Stimulated activated CD4-positive, alpha-beta T cell treated with anti-CD3 and anti-CD28 coated beads, Interleukin-12 subunit alpha, Interleukin-12 subunit beta, amount 100 ng/mL, for 24 hours (primary cell): ENCODE measurements around the gene ANKFY1.
"Not testable (repeated sequence)": the region's sequence is repeated elsewhere in the genome, so short reads cannot be mapped to it uniquely, and the experiment has no call there.

Source experiments
- DNase-seq, 2 experiments: peaks; one replicate each; pipeline ENCODE4 v3.0.0-alpha.2; 2020; ENCODE audit warnings: low read depth in 2 of 2

The ANKFY1 gene

GRCh38 chr17:4220655-4221054 lies 43.1 kb downstream of the ANKFY1 start:
- no peak for DNase-seq

GRCh38 chr17:4219241-4219640 lies 44.5 kb downstream of the ANKFY1 start:
- DNase-seq: no peak

DNA sequence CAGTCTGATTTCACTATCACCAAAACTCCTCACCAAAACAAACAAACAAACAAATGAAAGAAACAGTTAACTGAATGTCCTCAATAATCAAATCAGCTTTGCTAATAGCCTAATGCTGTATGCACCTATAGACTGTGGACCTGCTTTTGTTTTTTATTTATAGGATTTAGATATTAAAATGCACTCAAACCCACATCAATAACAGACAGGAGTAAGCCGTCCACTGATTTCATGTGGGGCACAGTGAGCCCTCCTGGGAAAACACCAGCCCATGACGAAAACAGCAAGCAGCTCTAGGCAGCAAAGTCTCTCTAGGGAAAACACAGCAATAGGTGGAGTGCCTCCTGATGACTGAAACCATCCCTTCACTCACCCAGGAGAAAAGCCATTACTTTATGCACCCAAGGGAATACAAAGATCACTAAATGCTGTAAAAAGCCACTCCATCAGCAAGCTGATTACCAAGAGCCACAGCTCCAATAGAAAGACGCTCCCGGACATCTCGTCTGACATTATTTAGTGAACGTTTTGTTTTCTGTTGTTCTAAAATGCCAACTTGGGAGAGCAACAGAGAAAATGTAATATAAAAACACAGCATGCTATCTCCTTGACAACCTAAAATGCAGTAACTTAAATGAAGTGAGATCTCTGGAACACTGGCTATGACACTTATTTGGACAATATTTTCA lies 47.8 kb downstream of the ANKFY1 start:
- DNase-seq: no peak

DNA sequence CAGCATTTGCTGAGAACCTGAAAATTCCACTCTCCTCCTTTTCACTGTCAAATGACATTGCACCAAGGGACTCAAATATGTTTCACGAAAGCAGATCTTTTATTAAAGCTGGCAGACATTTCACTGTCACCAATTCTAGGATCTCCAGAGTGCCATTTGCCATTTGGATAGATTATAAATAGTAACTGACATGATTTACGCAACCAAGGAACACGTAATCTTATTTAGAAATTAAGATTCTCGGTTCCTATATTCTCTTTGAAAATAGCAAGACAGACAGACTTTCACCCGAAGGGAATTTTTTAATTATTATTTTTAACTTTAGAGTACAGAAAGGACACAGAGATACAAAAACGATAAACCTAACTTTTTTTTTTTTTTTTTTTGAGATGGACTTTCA lies 49.6 kb downstream of the ANKFY1 start:
- DNase-seq: no peak

DNA sequence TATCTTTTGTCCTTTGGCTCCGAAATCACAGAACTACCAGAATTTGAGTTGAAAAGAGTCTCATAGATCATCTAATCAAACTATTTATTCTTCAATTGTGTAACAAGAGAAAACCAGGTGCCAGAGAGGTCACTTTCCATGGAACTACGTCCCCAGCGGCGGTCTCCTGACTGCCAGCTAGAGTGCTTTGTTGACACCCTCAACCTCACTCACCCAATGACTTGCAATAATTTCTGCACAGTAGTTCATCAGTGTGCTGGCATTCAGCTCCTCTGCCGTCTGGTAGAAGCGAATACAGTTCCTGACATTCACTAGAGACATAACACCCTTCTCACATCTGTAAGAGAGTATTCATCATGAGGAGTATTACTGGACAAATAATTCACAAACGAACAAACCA lies 54.2 kb downstream of the ANKFY1 start:
- no peak for DNase-seq

DNA sequence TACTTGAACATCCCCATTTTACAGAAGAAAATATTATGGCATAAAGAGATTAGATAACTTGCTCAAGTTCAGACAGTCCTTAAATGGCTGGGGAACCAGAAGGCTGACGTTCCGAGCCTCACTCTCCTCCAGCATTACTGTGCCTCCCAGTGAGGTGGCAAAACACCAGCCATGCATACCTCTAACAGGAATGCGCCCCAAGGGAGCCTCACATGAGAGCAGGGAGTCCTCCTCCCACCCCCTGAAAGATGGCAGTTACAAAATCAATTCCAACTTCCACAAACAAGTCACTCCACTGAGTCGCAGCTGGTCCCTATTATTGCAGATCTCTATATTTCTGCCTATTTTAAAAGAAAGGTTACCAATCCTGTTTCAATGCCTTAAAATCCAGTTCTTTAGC lies 55.5 kb downstream of the ANKFY1 start:
- no peak for DNase-seq

- no peak for DNase-seq
Measured at GRCh38 chr17:4206962-4207361, 56.8 kb downstream of the ANKFY1 start.

DNA sequence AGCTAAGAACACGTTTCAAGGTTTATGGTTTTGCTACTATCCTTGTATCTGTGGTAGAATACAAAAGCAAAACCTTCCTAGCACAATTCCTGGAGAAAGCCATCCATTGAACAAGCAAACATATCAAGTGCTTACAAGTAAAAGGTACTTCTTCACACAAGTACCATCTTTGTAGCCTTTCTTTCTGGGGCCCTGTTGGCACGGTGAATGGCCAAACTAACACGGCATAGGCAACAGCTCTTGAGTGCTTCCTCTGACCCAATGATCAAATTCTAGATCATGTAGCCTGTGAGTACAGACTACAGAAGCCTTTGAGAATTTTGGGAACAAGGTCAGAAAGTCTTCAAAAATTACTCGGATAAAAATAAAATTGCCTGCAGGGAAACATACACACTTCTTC lies 57.9 kb downstream of the ANKFY1 start:
- no peak for DNase-seq

DNA sequence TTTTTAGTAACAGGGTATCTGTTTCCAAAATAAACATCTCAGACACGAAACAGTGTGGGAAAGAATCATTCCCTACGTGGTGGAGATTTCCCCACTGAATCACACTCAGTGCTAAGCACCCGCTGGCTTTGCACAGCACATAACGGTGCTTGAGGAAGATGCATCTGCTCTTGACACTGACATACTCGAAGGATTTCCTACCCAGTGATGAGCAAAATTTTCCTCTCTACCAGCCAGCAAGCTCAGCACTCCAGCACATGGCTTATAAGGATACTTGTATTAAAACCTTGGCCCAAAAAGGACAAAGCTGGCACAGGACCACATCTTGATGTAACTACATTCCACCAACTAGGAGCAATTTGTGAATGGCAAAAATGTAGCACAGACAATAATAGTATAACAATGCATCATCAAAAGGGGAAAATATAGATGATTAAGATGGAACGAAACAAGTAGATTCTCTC lies 59.0 kb downstream of the ANKFY1 start:
- no peak for DNase-seq

DNA sequence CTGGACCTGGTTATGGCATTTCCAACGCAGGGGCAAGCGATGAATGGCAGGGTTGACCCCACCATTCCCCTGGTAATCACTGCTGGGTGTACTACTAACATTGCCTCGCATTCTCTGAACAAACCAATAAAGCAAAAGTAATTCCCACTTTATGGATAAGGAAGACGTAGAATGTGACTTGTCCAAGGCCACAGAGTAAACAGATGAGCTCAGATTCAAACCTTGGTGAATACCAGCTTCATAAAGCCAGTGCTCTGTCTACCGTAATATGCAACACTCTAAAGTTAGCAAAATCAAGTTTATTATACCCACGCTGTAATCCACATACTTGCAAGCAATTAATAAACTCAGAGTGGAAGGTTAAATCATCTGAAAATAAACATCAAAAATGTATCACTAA lies 59.6 kb downstream of the ANKFY1 start:
- DNase-seq: no peak

GRCh38 chr17:4201226-4201625 lies 62.6 kb downstream of the ANKFY1 start:
- no peak for DNase-seq

GRCh38 chr17:4199818-4200402 lies 63.9 kb downstream of the ANKFY1 start:
- no peak for DNase-seq

GRCh38 chr17:4198995-4199394 lies 64.8 kb downstream of the ANKFY1 start:
- no peak for DNase-seq

DNA sequence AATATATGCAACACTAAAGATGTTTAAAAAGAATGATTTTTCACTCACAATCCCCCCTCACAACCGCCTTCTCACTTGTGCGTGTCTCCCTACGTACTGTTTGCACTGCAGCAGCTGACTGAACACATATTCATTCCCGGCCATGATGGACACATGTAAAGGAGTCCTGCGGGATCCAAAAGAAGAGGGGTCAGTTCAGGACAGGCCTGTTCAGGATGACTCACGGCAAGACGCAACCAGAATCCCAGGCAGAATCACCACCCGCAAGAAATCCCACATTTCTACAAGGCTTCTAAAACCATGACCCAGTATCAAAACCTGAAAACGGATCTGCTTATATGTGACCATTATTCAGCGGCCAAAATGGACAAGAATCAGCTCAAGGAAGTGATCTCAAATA lies 68.5 kb downstream of the ANKFY1 start:
- DNase-seq: no peak

- DNase-seq: no peak
Measured at GRCh38 chr17:4194796-4195195, 69.0 kb downstream of the ANKFY1 start.

GRCh38 chr17:4190791-4191190 lies 73.0 kb downstream of the ANKFY1 start:
- not testable (repeated sequence) for DNase-seq

GRCh38 chr17:4189280-4189679 lies 74.5 kb downstream of the ANKFY1 start:
- no peak for DNase-seq

DNA sequence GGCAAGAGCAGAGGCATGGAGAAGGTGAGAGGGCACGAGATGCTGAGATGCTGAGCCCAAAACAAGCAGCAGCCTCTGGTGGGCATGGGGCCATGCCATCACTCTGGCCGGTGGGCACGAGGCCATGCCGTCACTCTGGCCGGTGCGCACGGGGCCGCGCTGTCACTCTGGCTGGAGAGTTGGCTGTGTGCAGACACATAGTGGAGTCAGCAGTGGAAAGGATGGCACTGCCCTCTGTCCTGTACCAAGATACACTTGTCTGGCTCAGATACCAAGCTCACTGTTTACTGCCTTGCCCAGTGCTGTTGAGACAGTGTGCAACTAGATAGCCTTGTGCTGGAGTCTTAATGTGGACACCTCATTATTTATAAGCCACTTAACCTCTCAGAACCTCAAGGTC lies 75.7 kb downstream of the ANKFY1 start:
- no peak for DNase-seq

GRCh38 chr17:4187076-4187475 lies 76.7 kb downstream of the ANKFY1 start:
- DNase-seq: no peak

- DNase-seq: no peak
Measured at GRCh38 chr17:4186357-4186881, 77.4 kb downstream of the ANKFY1 start.

DNA sequence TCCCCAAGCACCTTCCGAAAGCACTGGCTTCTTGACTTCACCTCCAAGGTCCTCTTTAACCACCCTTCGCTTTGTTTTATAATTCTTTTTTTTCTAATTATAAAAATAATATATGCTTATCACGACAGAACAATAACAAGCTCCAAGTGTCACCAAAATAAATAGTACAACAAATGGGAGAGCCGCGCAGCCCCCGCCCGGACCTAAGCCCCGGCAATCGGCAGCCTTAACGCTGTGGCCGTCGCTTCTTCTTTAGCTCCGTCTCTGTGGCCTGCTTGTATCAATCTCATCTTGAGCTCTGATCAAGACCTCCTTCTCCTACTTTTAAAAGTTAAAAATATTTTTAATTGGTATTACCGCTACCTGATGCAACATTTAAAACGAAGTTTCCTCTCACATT lies 78.1 kb downstream of the ANKFY1 start:
- no peak for DNase-seq

- DNase-seq: no peak
Measured at GRCh38 chr17:4184811-4185210, 79.0 kb downstream of the ANKFY1 start.

- no peak for DNase-seq
Measured at GRCh38 chr17:4182043-4182442, 81.7 kb downstream of the ANKFY1 start.

GRCh38 chr17:4180791-4181190 lies 83.0 kb downstream of the ANKFY1 start:
- DNase-seq: no peak
